ENCODE data around the gene ICAM1. TPM values are rescaled to one million over a fixed set of nuclear protein-coding genes. Genes with fewer than 3 reads are reported as not detected.

Gene ICAM1
- total and polyA plus RNA-seq, 2 of the 13 experiments (the other 11 are each of a cell fraction or from before 2014, with no cell fraction given): 37.9 to 98.4 TPM

- no peak for TF ChIP-seq ZBTB37 (CRISPR knock-in tag; IDR thresholded peaks at IDR 0.05)
- TF ChIP-seq REPIN1 (CRISPR knock-in tag; IDR thresholded peaks at IDR 0.05; ENCODE audit: borderline replicate concordance, low read depth): peak; percentile 75
- TF ChIP-seq ZNF780A (CRISPR knock-in tag; IDR thresholded peaks at IDR 0.05): 0 out of 2 replicates have a peak, but pooled peaks have one; percentile 30
- no peak for TF ChIP-seq TCF12 (IDR thresholded peaks at IDR 0.05)
- TF ChIP-seq TCF12 (CRISPR knock-in tag; IDR thresholded peaks at IDR 0.05): no peak
- no peak for TF ChIP-seq MED13 (CRISPR knock-in tag; IDR thresholded peaks at IDR 0.05)
- TF ChIP-seq ZNF33B (CRISPR knock-in tag; IDR thresholded peaks at IDR 0.05): no peak; the same call in 1 of the 2 replicates
- peak; percentile 78 for TF ChIP-seq ZNF407 (CRISPR knock-in tag; IDR thresholded peaks at IDR 0.05; ENCODE audit: not compliant biosample characterization)
- peak; percentile 60; the same call in 1 of the 2 replicates for TF ChIP-seq ZBTB38 (CRISPR knock-in tag; IDR thresholded peaks at IDR 0.05)
- peak; percentile 28 for TF ChIP-seq ZNF160 (CRISPR knock-in tag; IDR thresholded peaks at IDR 0.05)
- peak; percentile 61; the same call in 1 of the 2 replicates for TF ChIP-seq TSC22D2 (CRISPR knock-in tag; IDR thresholded peaks at IDR 0.05; ENCODE audit: borderline replicate concordance)
- peak; percentile 35; the same call in 1 of the 2 replicates for TF ChIP-seq HIVEP1 (CRISPR knock-in tag; IDR thresholded peaks at IDR 0.05)
- peak; percentile 72; the same call in 1 of the 2 replicates for TF ChIP-seq HES4 (CRISPR knock-in tag; IDR thresholded peaks at IDR 0.05; ENCODE audit: borderline replicate concordance)
- TF ChIP-seq FOSL2 (CRISPR knock-in tag; IDR thresholded peaks at IDR 0.05): peak; percentile 71
- peak; percentile 89 for TF ChIP-seq GABPB1 (CRISPR knock-in tag; IDR thresholded peaks at IDR 0.05)
- no peak for TF ChIP-seq KDM1A (CRISPR knock-in tag; IDR thresholded peaks at IDR 0.05)
- peak; percentile 60 for TF ChIP-seq TBL1XR1 (IDR thresholded peaks at IDR 0.05; ENCODE audit: borderline replicate concordance, low read length, partially characterized antibody)
- TF ChIP-seq MIXL1 (CRISPR knock-in tag; IDR thresholded peaks at IDR 0.05): peak; percentile 55; the same call in 1 of the 2 replicates
- TF ChIP-seq MYPOP (CRISPR knock-in tag; IDR thresholded peaks at IDR 0.05): no peak
These were observed 44.7 kb downstream of the ICAM1 start, which contains the start of gene FDX2 (continued) for GRCh38 chr19:10315335-10316214.

All from HepG2 (cell line).